ENCODE measurements around the gene ARL5C. TPM values are rescaled to one million over a fixed set of nuclear protein-coding genes. Genes with fewer than 3 reads are reported as not detected.

Gene ARL5C
- total RNA-seq, 2 donors from 2014 or later = 0.27 TPM; not detected in 1

DNA sequence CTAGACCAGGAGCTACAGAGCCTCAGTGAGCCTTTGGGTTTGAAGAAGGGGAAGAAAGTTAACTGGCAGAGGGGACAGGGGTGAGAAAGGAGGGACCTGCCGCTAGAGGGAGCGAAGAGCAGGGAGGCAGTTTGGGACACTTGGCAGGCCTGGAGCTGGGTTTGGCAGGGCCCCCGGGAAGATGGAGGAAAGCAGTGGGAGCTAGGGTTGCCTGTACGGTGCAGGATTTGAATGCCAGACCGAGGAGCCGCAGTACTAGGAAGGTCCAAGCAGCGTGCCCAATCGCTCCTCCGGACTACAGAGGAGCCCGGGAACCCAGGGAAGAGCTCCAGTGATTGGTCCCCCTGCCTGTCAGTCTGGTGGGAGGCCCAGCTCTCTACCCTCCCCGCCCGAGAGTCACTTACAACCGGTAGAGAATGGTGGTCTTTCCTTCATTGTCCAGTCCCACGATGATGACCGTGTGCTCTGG is 1.3 kb downstream of the ARL5C start:
- Histone ChIP-seq H3K27ac (peak overlapping the region in 1 of 2 donors; percentile 16), H3K4me3 (peak overlapping the region; percentile 71), H3K4me1 (ENCODE audit: control insufficient read depth in 1 of 2, low read depth in 2 of 2) (peaks cover 6 to 30% of the 10 kb centered on the region in 2 donors), H3K36me3 (no peaks in the 10 kb centered on the region), H3K9me3 (no peaks in the 10 kb centered on the region), H3K27me3 (replicated peaks; ENCODE audit: insufficient read depth) (no peaks in the 10 kb centered on the region)
- DNase-seq (ENCODE audit: low spot score) (peak; percentile 81), ATAC-seq (ENCODE audit: insufficient number of reproducible peaks, low FRiP score, low read depth) (peak; percentile 88)
- TF ChIP-seq CTCF (IDR thresholded peaks at IDR 0.05) = peak; percentile 85

GRCh38 chr17:39161962-39162361 is 4.0 kb downstream of the ARL5C start:
- H3K36me3 ChIP-seq = no peaks in the 10 kb centered on the region
- ATAC-seq (ENCODE audit: insufficient number of reproducible peaks, low FRiP score, low read depth) = no peak
- no peak for TF ChIP-seq CTCF (IDR thresholded peaks at IDR 0.05)

GRCh38 chr17:39158623-39159022 is 7.3 kb downstream of the ARL5C start:
- Histone ChIP-seq H3K27ac (no peak overlapping the region), H3K9me3 (no peaks in the 10 kb centered on the region), H3K4me1 (ENCODE audit: control insufficient read depth in 1 of 2, low read depth in 2 of 2) (peaks cover 0 to under 1% of the 10 kb centered on the region in 2 donors), H3K27me3 (replicated peaks; ENCODE audit: insufficient read depth) (no peaks in the 10 kb centered on the region), H3K36me3 (no peaks in the 10 kb centered on the region), H3K4me3 (no peak overlapping the region)
- no peak for DNase-seq (ENCODE audit: low spot score)
- TF ChIP-seq CTCF (IDR thresholded peaks at IDR 0.05) = no peak
- ATAC-seq (ENCODE audit: insufficient number of reproducible peaks, low FRiP score, low read depth) = no peak

More at GRCh38 chr17:39161962-39162361, 4.0 kb downstream of the ARL5C start:
- no peak overlapping the region for H3K27ac ChIP-seq
- no peak for DNase-seq (ENCODE audit: low spot score)
- no peak overlapping the region for H3K4me3 ChIP-seq
- no peaks in the 10 kb centered on the region for H3K27me3 ChIP-seq (replicated peaks; ENCODE audit: insufficient read depth)
- H3K9me3 ChIP-seq = no peaks in the 10 kb centered on the region
- peaks cover 6 to 30% of the 10 kb centered on the region in 2 donors for H3K4me1 ChIP-seq (ENCODE audit: control insufficient read depth in 1 of 2, low read depth in 2 of 2)

DNA sequence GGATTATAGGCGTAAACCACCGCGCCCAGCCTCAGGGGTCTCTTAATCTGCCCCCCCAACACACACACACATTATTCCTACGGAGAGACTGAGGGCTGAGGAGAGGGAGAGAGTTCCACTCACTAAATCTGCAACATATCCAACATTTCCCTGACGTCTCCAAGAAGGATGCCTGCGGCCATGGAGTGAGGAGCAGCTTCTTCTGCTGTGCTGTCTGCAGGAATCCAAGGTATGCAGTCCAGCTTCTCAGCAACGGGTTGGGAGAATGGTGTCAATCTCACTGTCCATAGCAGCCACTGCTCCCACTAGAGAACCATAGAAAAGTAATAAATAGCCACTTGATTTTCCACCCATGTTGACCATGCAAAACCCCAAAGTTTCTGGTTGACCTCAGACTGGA is 9.5 kb downstream of the ARL5C start:
- DNase-seq (ENCODE audit: low spot score) (no peak), ATAC-seq (ENCODE audit: insufficient number of reproducible peaks, low FRiP score, low read depth) (no peak)
- Histone ChIP-seq H3K9me3 (no peaks in the 10 kb centered on the region), H3K27ac (no peak overlapping the region), H3K4me3 (no peak overlapping the region), H3K36me3 (no peaks in the 10 kb centered on the region), H3K27me3 (replicated peaks; ENCODE audit: insufficient read depth) (no peaks in the 10 kb centered on the region), H3K4me1 (ENCODE audit: control insufficient read depth in 1 of 2, low read depth in 2 of 2) (peaks cover 11 to 18% of the 10 kb centered on the region in 2 donors)
- no peak for TF ChIP-seq CTCF (IDR thresholded peaks at IDR 0.05)

- Histone ChIP-seq H3K4me1 (ENCODE audit: control insufficient read depth in 1 of 2, low read depth in 2 of 2) (peaks cover 11 to 18% of the 10 kb centered on the region in 2 donors), H3K9me3 (no peaks in the 10 kb centered on the region), H3K27me3 (replicated peaks; ENCODE audit: insufficient read depth) (no peaks in the 10 kb centered on the region), H3K27ac (no peak overlapping the region), H3K4me3 (no peak overlapping the region), H3K36me3 (no peaks in the 10 kb centered on the region)
- ATAC-seq (ENCODE audit: insufficient number of reproducible peaks, low FRiP score, low read depth) (no peak), DNase-seq (ENCODE audit: low spot score) (no peak)
- no peak for TF ChIP-seq CTCF (IDR thresholded peaks at IDR 0.05)
Observed at GRCh38 chr17:39155654-39156053, 10.3 kb downstream of the ARL5C start.

Measured in thoracic aorta (tissue), 2 donors.